HG02981 (cell line): ENCODE data around the gene ACOX3.

Source experiments
- ATAC-seq: cut with Tn5 transposase; IDR thresholded peaks from one replicate; pipeline ENCODE4 v1.9.1; 2021; ENCODE audit warnings: mild to moderate bottlenecking, moderate library complexity; ENCODE audit not compliant: unreplicated experiment

Gene ACOX3

GRCh38 chr4:8328866-8329559 lies 111.5 kb downstream of the ACOX3 start:
- ATAC-seq, result no peak

DNA sequence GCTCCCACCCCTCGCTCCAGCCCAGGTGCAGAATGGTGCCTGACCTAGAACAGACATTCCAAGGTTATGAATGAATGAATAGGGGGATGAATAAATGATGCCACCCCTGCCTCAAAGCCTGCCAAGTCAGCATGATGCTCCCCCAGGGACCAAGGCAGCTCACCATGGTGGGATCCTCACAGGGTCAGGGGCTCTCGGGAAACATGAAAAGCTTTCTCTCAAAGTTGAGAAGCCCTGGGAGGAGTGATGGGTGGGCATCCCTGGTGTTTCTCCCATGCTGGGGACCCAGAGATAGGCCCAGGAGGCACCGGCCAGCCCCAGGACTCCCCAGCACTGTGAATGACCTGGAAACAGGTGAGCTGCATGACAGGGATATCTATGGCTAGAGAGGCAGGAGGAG lies 112.1 kb downstream of the ACOX3 start:
- ATAC-seq, result no peak

GRCh38 chr4:8326206-8326605 lies 114.3 kb downstream of the ACOX3 start:
- no peak for ATAC-seq

DNA sequence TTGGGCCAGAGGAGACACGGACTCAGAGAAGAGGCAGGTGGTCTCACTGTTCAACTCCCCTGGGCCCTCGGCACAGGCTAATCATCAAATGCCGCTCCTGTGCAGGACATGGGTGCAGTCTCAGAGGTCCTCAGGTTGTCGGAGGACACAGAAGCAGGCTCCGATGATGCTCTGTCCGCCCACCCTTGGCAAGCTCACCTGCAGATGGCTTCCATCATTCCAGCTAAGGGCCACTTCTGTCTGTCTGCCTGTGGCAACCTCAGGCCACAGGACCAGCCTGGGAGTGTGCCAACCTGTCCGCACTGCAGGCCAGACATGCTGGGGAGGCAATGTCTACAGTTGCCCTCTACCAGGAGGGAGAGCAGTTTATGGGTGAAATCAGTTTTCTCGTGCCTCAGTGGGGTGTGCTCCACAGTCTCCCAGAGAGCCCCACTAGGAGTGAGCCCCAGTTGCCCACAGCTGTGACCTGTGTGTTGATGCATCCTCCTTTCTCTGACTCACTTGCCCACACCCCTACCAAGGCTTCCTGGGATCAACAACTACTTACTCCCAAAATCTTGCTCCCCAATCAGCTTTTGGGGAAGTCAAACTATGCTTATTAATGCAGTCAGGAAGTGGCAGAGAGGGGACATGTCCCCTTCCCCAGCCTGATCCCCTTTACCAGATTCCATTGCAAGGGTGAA lies 115.1 kb downstream of the ACOX3 start:
- ATAC-seq, result no peak

- ATAC-seq, result no peak
Measured at GRCh38 chr4:8324640-8325239, 115.8 kb downstream of the ACOX3 start.

DNA sequence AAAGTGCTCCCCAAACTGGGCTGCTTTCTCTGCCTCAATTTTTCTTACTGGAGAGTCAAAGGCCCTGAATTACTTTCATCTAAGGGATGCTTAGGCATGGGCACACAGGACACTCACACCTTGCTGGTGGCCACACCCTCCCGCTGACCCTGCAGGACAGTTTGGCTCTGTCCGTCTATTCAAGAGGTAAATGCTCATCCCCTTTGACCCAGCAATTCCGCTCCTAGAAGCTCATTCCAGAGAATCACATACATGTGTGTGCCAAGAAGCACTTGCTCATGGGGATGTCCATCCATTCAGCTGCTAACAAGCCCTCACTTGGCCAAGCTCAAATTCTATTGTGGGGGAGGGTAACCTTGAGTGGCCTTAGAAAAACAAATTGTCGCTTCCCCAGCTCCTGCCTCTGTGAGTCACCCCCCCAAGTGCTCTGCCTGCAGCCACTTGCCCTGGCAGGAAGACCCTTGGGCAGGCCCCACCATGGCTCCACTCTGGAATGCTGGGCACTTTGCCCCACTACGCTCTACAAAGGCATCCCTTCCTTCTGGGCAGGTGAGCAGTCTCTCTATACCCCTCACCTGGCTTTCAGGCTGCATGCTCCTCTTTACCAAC lies 116.5 kb downstream of the ACOX3 start:
- ATAC-seq, result no peak

DNA sequence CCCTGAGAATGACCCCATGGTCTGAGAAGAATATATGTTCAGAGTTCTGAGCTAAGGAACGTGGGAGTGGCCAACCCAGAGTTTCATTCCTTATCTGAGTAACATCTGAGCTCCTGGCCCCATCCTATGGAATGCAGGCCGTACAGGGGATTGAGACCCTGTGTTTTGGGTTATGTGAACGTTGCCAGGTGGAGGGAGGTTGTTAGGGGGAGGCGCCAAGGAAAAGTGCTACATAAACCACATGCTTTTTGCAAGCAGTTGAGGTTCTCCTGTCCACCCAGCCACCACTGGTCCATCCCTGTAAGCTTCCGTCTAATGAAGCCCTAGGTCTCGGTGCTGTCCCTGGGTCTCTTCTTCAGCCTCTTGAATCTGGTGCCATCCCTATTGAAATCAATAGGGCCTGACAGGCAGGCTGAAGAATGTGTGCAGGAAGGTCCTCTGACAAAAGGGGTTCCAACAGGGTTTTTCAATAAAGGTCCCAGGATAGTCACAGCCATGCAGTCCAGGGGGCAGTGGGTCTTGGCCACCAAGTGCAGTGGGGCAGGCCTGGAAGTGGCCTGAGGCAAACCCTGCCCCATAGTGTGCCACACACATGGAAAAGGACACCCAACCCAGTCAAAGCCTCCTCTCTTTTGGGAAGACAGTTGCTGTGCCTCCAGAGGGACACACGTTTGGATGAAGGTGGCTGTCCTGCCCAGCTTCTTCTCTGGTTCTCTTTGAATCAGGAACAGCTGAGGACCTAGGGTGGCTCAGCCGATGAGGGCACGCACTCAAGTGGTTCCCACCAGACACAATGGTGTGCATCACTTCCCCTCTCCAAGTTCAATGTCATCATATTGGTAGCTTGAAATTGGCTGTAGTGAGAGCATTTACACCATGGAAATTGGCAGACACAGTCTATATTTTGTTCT lies 117.5 kb downstream of the ACOX3 start:
- ATAC-seq, result no peak

DNA sequence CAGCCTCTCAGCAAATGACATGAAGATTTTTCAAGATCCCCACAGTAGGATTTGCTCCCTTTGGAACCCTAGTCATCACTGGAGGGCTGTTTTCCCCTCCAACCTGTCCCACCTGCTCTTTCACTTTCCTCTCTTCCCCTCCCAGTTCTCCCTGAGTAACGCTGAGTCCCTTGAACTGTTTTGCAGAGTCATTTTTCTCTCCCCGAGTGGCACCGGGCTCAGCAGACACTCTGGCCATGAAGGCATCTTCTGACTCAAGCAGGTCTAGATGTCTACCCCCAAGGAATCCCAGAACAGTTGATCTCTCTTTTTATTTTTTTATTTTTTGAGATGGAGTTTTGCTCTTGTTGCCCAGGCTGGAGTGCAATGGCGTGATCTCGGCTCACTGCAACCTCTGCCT lies 118.8 kb downstream of the ACOX3 start:
- no peak for ATAC-seq

GRCh38 chr4:8321220-8321619 lies 119.3 kb downstream of the ACOX3 start:
- no peak for ATAC-seq

DNA sequence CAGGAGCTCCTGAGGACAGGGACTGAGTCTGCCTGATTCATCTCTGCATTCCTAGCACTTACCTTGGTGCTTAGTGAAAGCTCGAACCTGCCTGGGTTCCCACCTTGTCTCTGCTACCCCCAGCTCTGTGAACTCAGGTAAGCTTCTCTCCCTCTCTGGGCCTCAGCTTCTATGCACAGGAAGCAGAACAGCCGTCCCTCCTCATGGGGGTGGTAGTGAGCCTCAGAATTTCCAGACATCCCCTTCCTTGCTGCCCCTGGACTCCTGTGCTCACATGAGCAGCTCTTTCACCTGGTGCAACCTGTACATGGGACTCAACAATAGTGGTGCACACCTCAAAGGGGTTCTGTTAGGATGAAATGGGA lies 120.2 kb downstream of the ACOX3 start:
- no peak for ATAC-seq

GRCh38 chr4:8319731-8320385 lies 120.7 kb downstream of the ACOX3 start:
- ATAC-seq, result no peak

DNA sequence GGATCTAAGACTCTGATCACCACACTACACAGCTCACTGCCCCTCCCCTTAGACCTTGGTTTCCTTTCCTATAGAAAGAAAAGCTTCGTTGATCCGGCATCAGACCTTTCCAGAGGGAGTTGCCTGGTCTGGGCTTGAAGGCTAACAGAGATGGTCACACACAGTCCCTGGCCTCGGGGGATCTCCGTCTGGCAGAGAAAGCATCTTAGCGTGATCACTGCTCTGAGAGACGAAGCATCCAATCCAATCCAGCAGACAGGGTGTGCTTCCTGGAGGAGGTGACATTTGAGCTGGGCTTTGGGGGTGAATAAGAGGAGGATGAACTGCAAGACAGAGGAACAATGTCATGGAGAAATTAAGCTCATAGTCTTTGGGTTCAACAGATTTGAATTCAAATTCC lies 121.5 kb downstream of the ACOX3 start:
- ATAC-seq, result no peak

DNA sequence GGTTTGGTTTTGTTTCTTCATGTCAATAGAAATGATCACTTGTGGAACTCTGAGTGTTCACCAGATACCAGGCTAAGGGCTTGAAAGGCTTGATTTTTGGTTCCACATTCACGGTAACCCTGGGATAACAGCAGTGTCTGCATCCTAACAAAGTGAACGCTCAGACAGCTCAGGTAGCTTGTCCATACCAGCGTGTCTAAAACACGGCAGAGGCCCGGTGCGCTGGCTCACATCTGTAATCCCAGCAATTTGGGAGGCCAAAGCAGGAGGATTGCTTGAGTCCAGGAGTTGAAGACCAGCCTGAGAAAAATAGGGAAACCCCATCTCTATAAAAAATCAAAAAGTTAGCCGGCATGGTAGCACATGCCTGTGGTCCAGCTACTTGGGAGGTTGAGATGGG lies 122.0 kb downstream of the ACOX3 start:
- no peak for ATAC-seq

- no peak for ATAC-seq
Measured at GRCh38 chr4:8317474-8317873, 123.0 kb downstream of the ACOX3 start.

DNA sequence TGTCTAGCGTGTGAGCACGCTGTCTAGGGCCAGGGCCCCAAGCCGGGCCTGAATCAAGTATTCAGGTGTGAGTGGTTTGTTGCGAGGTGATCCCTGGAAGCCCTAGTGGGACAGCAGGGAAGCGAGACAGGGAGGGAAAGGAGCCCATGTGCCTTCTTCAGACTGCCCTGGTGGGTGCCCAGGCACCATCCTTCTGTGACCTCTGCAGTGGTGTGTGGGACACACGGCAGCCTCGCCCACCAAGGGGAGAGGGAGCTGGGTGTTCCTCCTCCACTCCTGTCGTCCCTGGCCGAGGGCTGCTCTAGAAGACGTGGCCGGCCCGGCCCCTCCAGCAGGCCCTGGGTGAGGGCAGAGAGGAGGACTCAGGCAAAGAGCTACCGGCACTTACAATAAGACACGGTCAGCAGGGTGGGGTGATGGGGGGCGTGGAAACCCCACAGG lies 123.6 kb downstream of the ACOX3 start:
- no peak for ATAC-seq
